ENCODE measurements around the gene SEMA6B. TPM values are rescaled to one million over a fixed set of nuclear protein-coding genes. Genes with fewer than 3 reads are reported as not detected.
A peak's percentile ranks its signal among the peaks of the same experiment; 100 is the strongest.

Gene SEMA6B
- total RNA-seq, 2 donors from 2014 or later = 2.6 to 2.8 TPM

DNA sequence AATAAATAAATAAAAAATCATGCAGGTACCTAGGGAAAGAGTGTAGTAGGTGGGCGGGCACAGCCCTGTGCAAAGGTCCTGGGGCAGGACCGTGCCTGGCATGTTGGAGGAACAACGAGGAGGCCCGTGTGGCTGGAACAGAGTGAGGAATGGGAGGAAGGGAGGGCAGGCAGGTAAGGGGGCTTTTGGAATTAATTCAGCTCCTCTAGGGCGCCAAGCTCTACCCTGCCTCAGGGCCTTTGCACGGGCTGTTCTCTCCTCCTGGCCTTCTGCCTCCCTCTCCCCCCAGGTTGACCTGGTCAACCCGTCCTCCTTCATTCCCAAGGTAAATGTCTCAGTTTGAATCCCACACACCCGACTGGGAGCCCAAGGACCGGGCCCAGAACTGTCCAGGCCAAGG is 31.1 kb upstream of the SEMA6B start:
- intact Hi-C loops (cut with DNase I, micrococcal nuclease) = no loop called here
- ATAC-seq = no peak

DNA sequence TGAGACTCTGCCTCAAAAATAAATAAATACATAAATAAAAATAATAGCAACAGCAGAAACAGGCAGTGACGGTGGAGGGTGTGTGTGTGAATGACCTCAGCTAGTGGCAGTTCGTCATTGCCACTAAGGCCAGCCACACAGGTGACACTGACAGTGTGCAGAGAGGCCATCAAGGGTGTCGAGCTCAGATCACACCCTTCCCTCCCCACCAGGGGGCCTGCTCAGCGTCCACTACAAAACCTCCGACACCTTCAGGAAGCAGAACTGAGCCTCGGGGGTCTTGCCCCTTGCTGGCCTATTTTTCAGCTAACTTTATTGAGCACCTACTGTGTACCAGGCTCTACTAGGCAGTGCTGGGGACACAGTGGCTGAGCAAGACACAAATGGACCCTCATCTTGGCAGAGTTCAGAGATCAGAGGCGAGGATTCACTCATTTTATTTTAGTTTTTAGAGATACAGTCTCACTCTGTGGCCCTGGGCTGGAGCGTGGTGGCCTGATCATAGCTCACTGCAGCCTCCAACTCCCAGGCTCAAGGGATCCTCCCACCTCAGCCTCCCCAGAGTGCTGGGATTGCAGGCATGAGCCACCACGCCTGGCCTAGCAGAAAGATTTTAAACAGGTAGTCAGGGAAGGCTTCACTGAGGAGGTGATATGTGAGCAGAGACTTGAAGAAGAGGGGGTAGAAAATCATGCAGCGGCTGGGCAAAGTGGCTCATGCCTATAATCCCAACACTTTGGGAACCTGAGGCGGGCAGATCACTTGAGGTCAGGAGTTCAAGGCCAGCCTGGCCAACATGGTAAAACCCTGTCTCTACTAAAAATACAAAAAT is 30.3 kb upstream of the SEMA6B start:
- intact Hi-C loops (cut with DNase I, micrococcal nuclease) = no loop called here
- DNase-seq (no peak), ATAC-seq (peak; percentile 42)

More for the DNA sequence above, 31.1 kb upstream of the SEMA6B start:
- no peak for DNase-seq

DNA sequence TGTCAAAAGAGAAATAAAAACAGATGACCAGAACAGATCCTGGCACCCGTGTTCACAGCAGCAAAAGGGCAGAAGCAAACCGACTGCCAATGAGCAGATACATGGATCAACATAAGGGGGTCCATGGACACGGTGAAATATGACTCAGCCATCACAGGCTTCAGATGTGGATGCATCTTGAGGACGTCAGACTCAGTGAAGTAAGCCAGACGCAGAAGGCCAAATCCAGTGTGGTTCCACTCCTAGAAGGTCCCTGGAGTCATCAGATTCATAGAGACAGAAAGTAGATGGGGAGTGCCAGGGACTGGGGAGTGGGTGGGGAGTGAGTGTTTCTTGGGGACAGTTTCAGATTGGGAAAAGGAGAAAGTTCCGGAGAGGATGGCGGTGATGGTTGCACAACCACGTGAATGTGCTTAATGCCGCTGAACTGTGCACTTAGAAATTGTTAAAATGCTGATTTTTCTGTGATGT is 28.8 kb upstream of the SEMA6B start:
- DNase-seq (no peak), ATAC-seq (no peak)
- intact Hi-C loops (cut with DNase I, micrococcal nuclease) = no loop called here

DNA sequence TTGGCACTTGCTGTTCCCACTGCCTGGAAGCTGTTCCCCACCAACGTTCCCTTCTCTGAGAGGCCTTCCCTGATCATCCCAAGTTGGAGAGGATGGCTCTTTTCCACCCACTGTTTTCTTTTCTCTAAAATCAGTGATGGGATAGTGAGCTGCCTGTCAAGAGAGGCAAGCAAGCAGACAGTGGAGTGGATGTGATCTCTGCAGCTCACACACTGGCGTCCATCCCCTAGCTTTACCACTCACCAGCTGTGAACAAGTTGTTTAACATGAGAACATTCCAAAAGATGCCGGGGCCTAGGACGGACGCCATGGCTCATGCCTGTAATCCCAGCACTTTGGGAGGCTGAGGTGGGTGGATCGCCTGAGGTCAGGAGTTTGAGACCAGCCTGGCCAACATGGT is 28.0 kb upstream of the SEMA6B start:
- DNase-seq = no peak
- intact Hi-C loops (cut with DNase I, micrococcal nuclease) = no loop called here
- no peak for ATAC-seq

DNA sequence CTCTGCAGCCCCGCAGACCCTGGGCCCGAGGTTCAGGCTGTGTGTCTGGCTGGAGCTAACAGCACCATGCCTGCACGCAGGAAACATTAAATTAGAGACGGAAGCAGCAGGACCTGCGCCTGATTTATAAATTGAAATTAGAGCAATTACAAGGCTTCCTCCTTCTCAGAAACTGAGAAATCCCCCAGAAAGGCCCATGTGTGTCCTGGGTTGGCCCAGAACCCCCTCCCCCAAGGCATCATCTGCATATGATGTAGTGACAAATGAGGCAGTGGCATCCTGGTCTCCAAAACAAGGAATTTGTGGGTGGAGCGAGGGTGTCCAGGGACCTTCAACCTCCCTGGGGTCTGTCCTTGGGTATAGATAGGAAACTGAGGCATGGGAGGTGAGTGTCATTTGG is 27.2 kb upstream of the SEMA6B start:
- ATAC-seq (no peak), DNase-seq (no peak)
- intact Hi-C loops (cut with DNase I, micrococcal nuclease) = no loop called here

DNA sequence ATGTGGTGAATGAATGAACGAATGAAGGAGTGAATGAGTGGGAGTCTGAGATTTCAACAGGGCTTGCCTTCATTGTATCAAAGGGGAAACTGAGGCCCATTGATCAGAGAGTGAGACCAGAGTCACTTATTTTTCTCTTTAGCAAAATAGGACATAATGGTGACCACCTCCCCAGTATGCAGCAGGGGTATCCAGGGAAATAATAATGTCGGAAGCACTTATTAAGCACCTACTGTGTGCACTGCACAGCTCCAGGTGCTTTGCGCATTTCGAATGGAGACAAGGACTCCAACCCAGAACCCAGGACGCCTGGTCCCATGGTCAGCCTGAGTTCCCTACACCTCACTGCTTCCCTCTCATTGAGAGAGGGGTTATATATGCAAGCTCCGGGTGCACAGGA is 26.8 kb upstream of the SEMA6B start:
- DNase-seq (no peak), ATAC-seq (no peak)
- intact Hi-C loops (cut with DNase I, micrococcal nuclease) = no loop called here

DNA sequence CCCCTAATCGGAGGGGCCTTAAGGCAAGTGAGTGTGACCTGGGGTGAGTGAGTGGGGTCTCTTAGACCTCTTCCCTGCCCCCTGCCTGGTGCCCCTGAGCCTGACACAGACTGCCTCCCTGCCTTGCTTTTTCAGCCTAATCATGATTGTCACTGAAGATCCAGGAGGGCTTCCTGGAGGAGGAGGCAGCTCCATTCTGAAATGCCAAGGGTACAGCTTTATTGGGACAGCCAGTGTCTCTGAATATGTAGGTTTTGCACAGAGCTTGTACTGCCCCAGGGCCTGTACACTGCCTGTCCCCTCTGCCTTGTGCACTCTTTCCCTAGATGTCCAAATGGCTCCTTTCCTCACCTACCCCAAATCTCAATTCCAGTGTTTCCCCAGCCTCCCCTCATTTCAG is 26.1 kb upstream of the SEMA6B start:
- DNase-seq = no peak
- no peak for ATAC-seq
- intact Hi-C loops (cut with DNase I, micrococcal nuclease) = no loop called here

DNA sequence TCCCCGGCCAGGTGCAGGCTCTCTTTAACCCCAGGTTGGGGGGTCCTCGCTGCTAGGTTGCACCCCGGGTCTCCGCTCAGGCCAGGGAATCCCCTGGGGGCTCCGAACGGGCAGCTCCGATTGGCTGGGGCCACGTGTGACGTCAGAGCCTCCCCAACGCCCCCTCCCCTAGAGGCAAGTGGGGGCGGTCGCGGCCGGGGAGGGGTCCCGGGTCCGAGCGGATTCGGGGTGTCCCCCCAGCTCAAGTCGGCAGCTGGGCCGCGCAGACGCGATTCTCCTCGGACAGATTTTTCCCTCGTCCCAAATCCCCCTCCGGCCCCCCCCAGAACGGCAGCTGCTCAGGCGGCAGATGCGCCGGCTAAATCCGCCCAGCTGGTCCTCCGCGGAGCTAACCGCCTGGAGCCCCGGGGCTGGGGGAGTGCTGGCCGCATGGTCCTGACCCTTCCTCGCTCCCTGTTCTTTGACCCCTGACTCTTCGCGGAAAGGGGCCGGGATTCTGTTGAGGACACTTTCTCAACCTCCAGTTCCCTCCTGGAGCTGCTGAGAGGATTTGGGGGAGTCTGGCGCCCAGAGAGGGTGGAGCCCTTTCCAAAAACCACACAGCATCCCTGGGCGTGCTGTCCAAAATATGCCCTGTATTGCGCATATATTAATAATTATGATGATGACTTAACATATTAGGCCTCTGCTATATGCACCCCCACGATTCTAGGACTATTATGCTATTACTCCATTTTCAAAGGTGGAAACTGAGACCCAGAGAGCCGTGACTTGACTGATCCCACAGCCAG is 25.4 kb upstream of the SEMA6B start:
- DNase-seq (no peak), ATAC-seq (no peak)
- intact Hi-C loops (cut with DNase I, micrococcal nuclease) = no loop called here

DNA sequence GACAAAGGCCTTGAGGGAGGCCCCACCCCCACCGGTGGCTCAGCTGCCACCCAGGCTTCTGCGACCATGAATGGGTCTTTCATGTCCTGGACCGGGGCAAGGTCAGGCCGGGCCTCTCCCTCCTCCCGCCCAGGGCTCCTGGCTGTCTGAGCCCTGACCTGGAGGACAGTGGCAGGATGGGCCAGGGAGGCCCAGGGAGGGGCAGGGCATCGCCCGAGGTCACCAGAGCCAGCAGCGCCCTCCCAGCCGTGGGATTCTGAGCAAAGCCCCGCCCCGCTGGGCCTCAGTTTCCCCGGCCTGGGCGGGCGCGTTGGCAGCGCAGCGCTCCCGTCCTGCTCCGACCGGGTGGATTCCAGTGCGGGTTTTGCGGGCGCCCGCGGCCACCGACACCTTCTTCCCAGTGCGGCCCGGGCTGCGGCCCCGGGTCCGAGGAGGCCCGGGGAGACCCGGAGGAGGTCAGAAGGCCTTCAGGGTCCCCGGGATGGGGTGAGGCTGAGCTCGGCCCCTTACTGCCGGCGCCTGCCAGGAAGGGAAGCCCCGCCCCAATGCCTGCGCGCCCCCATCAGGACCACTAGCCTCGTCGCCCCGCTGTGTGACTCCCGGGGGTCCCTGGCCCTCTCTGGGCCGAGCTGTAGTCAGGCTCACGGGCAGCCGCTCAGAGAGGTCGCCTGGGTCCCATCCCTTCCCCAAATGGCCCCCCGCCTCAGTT is 24.6 kb upstream of the SEMA6B start:
- intact Hi-C loops (cut with DNase I, micrococcal nuclease) = no loop called here
- peak; percentile 44 for ATAC-seq
- DNase-seq = no peak

DNA sequence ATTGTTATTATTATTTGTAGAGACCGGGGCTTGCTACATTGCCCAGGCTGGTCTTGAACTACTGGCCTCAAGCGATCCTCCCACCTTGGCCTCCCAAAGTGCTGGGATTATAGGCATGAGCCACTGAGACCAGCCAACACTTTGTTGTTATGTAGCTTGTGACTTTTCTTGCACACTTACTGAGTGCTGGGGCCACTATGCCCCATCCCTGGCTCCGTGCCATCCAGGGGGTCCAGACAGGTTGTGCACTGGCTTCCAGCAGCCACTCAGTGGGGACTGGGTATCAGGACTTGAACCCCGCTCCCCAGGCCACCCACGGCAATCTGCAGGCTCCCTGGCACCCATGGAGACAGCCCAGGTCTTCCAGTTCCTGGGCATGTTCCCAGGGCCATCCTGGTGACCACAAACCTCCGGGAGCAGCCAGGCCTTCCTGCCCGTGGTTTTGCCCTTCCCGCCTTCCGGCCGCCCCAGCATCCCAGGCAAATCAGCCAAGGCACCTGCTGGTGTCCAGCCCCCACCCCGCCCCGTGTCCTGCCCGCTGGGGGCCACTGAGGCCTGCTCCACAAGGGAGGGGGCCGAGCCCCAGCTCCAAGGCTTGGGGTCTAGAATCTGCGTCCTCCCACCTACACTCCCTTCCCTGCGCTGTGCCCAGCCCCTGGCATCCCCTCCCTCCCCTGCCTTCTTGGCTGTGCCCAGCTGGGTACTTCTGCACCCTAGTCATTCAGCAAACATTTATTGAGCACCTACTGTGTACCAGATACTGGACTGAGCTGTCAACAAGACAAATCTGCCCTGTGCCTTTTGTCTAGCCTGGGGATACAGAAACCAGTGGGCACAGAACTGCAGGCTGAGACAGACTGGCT is 23.7 kb upstream of the SEMA6B start:
- intact Hi-C loops (cut with DNase I, micrococcal nuclease) = no loop called here
- no peak for DNase-seq
- no peak for ATAC-seq

DNA sequence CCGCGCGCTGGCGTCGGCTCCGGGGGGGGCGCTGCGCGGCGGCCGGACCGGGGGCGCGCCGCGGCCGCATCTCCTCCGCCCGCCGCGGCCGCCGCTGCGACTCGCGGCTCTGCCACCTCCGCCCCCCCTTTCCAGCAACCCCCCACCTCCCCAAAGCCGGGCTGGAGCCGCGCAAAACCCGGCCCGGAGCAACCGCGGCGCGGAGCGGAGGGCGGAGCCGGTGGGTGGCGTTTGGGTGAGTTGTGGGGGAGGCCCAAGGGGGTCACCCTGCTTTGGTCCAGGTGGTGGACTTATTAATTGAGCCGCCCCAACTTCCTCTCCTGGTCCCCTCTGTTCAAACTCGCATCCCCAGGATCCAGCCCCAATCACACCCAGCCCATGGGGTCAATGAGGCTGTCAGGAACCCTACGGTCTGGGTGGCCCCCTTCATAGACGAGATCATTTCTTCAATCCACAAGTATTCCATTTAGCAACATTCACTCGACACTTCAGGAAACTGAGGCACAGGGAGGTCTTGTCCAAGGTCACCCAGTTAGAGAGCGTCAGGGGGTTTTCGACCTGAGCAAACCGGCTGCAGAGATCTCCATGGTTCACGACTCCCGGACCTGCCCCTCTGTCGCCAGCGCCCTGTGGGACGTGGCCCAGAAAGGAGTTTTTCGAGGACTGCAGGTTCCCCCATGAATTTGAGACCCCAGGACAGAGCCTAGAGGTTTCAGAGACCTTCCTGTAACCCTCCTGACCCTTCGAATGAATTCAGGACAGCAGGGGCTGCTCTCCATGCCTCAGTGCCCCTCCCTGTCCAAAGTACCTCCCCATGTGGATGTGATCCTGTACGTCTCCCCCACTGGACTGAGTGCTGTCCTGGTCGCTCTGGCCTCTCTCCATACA is 22.4 kb upstream of the SEMA6B start:
- ATAC-seq (no peak), DNase-seq (no peak)
- intact Hi-C loops (cut with DNase I, micrococcal nuclease) = no loop called here

DNA sequence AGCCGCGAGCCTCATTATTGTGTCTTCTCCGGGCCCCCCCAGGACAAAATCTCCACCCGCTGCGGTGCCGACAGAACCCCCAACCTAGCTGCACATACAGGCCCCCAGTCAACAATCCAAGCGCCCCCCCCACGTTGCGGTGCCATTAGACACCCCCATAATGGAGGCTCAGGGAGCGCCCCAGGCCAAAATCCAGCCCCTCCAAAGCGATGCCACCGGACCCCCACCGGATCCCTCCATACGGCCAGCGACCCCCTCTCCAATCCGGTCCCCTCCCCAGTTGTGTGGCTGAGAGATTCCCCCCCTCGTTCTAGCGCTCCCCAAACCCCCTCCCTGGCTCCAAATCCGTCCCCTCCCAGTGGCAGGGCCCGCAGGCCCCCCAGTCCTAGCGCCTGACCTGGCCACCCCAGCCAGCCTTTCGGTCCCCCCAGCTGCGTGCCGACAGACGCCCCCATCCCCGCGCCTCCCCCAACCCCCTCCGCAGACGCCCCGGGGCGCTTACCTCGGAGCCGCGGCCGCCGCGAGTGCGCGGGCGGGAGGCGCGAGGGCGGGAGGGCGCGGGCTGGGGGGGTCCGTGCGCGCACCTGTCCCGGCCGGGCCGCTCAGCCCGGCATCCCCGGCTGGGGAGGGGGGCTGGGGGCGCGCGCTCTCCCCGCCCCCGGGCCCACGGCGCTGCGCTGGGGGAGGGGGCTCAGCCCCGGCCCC is 21.6 kb upstream of the SEMA6B start:
- DNase-seq (no peak), ATAC-seq (no peak)
- intact Hi-C loops (cut with DNase I, micrococcal nuclease) = no loop called here

DNA sequence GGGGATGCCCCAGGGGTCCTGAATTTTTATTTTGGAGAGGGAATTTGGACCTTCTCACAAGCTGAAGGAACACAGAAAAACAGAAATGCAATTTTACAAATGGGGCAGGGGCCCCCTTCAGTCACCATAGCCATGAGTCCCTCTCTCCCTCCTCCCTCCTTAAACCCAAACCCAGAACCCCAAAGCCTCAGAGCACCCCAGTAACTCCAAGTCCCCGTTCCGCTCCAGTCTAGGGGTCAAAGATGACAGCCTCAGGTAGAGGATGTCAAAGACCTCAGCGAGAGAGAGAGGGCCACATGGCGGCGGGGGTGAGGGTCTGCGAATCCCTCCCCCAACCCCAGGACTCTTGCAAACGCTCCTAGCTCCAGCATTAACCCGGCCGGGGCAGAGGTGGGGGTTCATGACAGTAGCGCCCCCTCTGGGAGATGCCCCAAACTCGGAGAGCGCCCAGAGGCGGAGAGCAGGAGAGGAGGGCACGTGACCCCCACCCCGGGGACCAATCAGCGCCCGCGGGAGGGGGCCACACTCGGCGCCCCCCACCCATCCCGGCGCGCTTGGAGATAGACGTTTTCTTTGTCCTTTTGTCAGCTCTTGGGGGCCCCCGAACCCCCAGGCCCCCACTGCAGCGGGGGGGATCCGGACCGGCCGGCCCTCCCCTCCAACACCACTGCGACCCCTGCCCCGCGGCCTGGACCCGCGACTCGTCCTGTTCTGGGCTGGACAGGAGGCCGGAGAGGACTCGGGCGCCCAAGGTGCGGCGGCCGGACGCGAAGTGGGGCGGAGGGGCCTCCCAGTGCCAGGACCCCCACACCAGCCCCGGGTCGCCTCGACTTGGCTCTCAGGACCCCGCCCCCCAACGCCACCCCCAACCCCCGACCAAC is 20.8 kb upstream of the SEMA6B start:
- ATAC-seq (no peak), DNase-seq (no peak)
- intact Hi-C loops (cut with DNase I, micrococcal nuclease) = no loop called here

DNA sequence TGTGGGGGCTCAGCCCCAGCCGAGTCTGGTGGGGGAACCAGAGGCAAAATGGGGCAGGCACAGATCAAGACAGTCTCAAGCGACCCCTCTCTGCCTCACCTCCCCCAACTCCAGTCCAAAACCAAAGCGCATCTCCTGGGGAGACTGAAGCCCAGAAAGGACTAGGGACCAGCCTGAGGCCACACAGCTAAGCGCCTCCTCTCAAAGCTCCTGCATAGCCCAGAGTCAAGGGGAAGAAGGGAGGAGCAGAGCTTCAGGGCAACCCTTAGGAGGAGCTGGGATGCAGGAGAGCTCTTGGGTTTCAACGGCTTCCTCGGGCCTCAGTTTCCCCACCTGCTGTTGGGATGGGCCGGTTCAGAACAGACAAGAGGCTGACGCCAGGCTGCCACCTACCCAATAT is 19.9 kb upstream of the SEMA6B start:
- intact Hi-C loops (cut with DNase I, micrococcal nuclease) = loop anchor here (10.0 kb wide), 1 partner anchor 55 kb away; the partner anchor contains the start of gene TNFAIP8L1 (in 2 of the 2)
- DNase-seq = no peak
- no peak for ATAC-seq

DNA sequence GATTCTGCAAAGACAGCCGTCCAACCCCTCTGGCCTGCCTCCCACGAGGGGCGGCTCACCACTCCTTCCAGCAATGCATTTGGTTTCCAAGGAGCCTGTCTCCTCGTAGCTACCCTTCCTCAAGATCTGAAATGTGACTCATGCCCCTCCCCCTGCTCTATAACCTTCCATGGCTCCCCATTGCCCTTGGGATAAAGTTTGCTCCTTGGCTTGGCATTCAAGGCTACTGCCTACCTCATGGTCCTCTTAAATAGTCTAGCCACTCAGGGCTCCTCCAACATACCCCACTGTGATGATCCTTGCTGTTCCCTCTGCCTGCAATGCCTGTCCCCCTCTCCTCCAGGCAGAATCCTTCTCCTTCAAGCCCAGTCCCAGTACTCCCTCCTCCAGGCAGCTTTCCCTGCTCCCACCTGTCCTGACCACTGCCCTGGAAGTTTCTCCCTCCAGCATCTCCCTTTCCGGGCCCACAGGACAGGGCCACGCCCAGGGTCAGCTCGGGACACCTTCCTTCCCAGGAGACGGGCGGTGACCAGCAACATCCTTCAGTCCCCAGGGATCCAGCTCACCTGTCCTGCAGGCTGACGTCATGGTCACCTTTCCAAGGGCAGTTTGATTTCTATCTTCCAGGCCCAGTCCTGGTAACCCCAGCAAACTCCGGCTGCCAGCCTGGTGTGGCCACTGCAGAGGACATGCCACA is 19.2 kb upstream of the SEMA6B start:
- ATAC-seq (no peak), DNase-seq (no peak)
- intact Hi-C loops (cut with DNase I, micrococcal nuclease) = loop anchor here (10.0 kb wide), 1 partner anchor 56 kb away; the partner anchor contains the start of gene TNFAIP8L1 (in 2 of the 2)
